ENCODE data around the gene PLA2G7.

DNA sequence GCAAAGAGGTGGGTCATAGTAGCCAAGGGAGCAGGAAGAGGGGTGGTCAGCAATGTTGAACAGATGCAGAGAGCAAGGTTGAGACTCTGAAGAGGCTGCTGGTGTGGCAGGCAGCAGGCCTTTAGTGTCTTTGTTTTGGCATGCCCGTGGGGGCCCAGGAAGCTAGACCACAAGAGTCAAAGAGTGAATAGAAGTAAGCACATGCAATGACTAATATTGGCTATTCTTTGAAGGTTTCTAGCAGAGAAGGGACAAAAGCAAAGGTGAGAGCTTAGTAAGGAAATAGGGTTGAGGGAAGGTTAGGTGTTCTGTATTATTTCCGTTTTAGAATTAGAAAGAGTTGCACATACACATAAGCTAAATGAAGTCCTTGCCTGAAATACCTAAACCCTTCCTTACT is 28.7 kb downstream of the PLA2G7 start:
- TF ChIP-seq EZH2 (IDR thresholded peaks at IDR 0.05; ENCODE audit: low read length), result no peak
- TF ChIP-seq, protein P1, sequence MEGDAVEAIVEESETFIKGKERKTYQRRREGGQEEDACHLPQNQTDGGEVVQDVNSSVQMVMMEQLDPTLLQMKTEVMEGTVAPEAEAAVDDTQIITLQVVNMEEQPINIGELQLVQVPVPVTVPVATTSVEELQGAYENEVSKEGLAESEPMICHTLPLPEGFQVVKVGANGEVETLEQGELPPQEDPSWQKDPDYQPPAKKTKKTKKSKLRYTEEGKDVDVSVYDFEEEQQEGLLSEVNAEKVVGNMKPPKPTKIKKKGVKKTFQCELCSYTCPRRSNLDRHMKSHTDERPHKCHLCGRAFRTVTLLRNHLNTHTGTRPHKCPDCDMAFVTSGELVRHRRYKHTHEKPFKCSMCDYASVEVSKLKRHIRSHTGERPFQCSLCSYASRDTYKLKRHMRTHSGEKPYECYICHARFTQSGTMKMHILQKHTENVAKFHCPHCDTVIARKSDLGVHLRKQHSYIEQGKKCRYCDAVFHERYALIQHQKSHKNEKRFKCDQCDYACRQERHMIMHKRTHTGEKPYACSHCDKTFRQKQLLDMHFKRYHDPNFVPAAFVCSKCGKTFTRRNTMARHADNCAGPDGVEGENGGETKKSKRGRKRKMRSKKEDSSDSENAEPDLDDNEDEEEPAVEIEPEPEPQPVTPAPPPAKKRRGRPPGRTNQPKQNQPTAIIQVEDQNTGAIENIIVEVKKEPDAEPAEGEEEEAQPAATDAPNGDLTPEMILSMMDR (optimal IDR thresholded peaks at IDR 0.05 in 1 of 3, IDR thresholded peaks at IDR 0.05 in 1 of 3, conservative IDR thresholded peaks at IDR 0.05 in 1 of 3; ENCODE audit: extremely low read depth in 1 of 3, insufficient read depth in 2 of 3, low read length in 3 of 3), result no peak

Data from keratinocyte (primary cell).